ENCODE results near the gene OR2J1. TPM values are rescaled to one million over a fixed set of nuclear protein-coding genes. Genes with fewer than 3 reads are reported as not detected.
"Not testable (repeated sequence)": the region's sequence is repeated elsewhere in the genome, so short reads cannot be mapped to it uniquely, and the experiment has no call there.

Gene OR2J1
- total RNA-seq, 1 donor from 2014 or later = not detected

GRCh38 chr6:29112135-29112534, 12.8 kb downstream of the OR2J1 start:
- no peaks in the 10 kb centered on the region for H3K9me3 Mint-ChIP-seq (ENCODE audit: unreplicated experiment)
- no peaks in the 10 kb centered on the region for H3K36me3 Mint-ChIP-seq (ENCODE audit: low read depth, unreplicated experiment)
- H3K27ac Mint-ChIP-seq (ENCODE audit: unreplicated experiment) = no peak overlapping the region
- no peaks in the 10 kb centered on the region for H3K27me3 Mint-ChIP-seq (ENCODE audit: unreplicated experiment)
- TF ChIP-seq CTCF (IDR thresholded peaks at IDR 0.05; ENCODE audit: unreplicated experiment) = no peak
- H3K4me1 Mint-ChIP-seq (ENCODE audit: unreplicated experiment) = no peaks in the 10 kb centered on the region
- DNase-seq (ENCODE audit: low spot score) = no peak
- no peak overlapping the region for H3K4me3 Mint-ChIP-seq (ENCODE audit: unreplicated experiment)

- not testable (repeated sequence) for DNase-seq (ENCODE audit: low spot score); H3K9me3 Mint-ChIP-seq (ENCODE audit: unreplicated experiment); H3K4me3 Mint-ChIP-seq (ENCODE audit: unreplicated experiment); H3K36me3 Mint-ChIP-seq (ENCODE audit: low read depth, unreplicated experiment); H3K27me3 Mint-ChIP-seq (ENCODE audit: unreplicated experiment); H3K4me1 Mint-ChIP-seq (ENCODE audit: unreplicated experiment); H3K27ac Mint-ChIP-seq (ENCODE audit: unreplicated experiment)
Observed at GRCh38 chr6:29114964-29115363, 15.7 kb downstream of the OR2J1 start.

GRCh38 chr6:29129326-29130012, 30.2 kb downstream of the OR2J1 start:
- Mint-ChIP-seq H3K4me3 (ENCODE audit: unreplicated experiment) (no peak overlapping the region), H3K36me3 (ENCODE audit: low read depth, unreplicated experiment) (no peaks in the 10 kb centered on the region), H3K4me1 (ENCODE audit: unreplicated experiment) (no peaks in the 10 kb centered on the region), H3K27ac (ENCODE audit: unreplicated experiment) (no peak overlapping the region), H3K27me3 (ENCODE audit: unreplicated experiment) (no peaks in the 10 kb centered on the region), H3K9me3 (ENCODE audit: unreplicated experiment) (no peaks in the 10 kb centered on the region)
- DNase-seq (ENCODE audit: low spot score) = no peak
- no peak for TF ChIP-seq CTCF (IDR thresholded peaks at IDR 0.05; ENCODE audit: unreplicated experiment)

GRCh38 chr6:29130644-29131043, 31.4 kb downstream of the OR2J1 start:
- TF ChIP-seq CTCF (IDR thresholded peaks at IDR 0.05; ENCODE audit: unreplicated experiment) = no peak
- Mint-ChIP-seq H3K36me3 (ENCODE audit: low read depth, unreplicated experiment) (no peaks in the 10 kb centered on the region), H3K27ac (ENCODE audit: unreplicated experiment) (no peak overlapping the region), H3K4me1 (ENCODE audit: unreplicated experiment) (no peaks in the 10 kb centered on the region), H3K4me3 (ENCODE audit: unreplicated experiment) (no peak overlapping the region), H3K9me3 (ENCODE audit: unreplicated experiment) (no peaks in the 10 kb centered on the region), H3K27me3 (ENCODE audit: unreplicated experiment) (no peaks in the 10 kb centered on the region)
- no peak for DNase-seq (ENCODE audit: low spot score)

- no peaks in the 10 kb centered on the region for H3K27me3 Mint-ChIP-seq (ENCODE audit: unreplicated experiment)
- TF ChIP-seq CTCF (IDR thresholded peaks at IDR 0.05; ENCODE audit: unreplicated experiment) = no peak
- H3K9me3 Mint-ChIP-seq (ENCODE audit: unreplicated experiment) = no peaks in the 10 kb centered on the region
- no peaks in the 10 kb centered on the region for H3K36me3 Mint-ChIP-seq (ENCODE audit: low read depth, unreplicated experiment)
- DNase-seq (ENCODE audit: low spot score) = no peak
- H3K27ac Mint-ChIP-seq (ENCODE audit: unreplicated experiment) = no peak overlapping the region
- no peak overlapping the region for H3K4me3 Mint-ChIP-seq (ENCODE audit: unreplicated experiment)
- no peaks in the 10 kb centered on the region for H3K4me1 Mint-ChIP-seq (ENCODE audit: unreplicated experiment)
Observed at GRCh38 chr6:29131691-29132090, 32.4 kb downstream of the OR2J1 start.
